ENCODE data around the gene HSD11B1.

HSD11B1 gene

GRCh38 chr1:209667103-209667502, 37.5 kb upstream of the HSD11B1 start:
- no peak overlapping the region for H3K9ac ChIP-seq (ENCODE audit: low read depth, low read length)
- H3K4me1 ChIP-seq (ENCODE audit: insufficient read depth, low read length) = no peaks in the 10 kb centered on the region
- no peaks in the 10 kb centered on the region for H3K9me3 ChIP-seq (ENCODE audit: insufficient read depth, low read length, severe bottlenecking)
- no peak overlapping the region for H3K4me3 ChIP-seq (ENCODE audit: low read depth in 1 of 2, low read length in 2 of 2)
- no peak overlapping the region for H3K4me2 ChIP-seq (ENCODE audit: insufficient read depth, low read length)
- no peaks in the 10 kb centered on the region for H3K79me2 ChIP-seq (ENCODE audit: insufficient read depth, low read length)
- DNase-seq (no peak), ATAC-seq (ENCODE audit: insufficient read depth, low read depth) (no peak)
- no peak overlapping the region for H2AFZ ChIP-seq (ENCODE audit: low read depth, low read length)
- TF ChIP-seq, protein P1, sequence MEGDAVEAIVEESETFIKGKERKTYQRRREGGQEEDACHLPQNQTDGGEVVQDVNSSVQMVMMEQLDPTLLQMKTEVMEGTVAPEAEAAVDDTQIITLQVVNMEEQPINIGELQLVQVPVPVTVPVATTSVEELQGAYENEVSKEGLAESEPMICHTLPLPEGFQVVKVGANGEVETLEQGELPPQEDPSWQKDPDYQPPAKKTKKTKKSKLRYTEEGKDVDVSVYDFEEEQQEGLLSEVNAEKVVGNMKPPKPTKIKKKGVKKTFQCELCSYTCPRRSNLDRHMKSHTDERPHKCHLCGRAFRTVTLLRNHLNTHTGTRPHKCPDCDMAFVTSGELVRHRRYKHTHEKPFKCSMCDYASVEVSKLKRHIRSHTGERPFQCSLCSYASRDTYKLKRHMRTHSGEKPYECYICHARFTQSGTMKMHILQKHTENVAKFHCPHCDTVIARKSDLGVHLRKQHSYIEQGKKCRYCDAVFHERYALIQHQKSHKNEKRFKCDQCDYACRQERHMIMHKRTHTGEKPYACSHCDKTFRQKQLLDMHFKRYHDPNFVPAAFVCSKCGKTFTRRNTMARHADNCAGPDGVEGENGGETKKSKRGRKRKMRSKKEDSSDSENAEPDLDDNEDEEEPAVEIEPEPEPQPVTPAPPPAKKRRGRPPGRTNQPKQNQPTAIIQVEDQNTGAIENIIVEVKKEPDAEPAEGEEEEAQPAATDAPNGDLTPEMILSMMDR (IDR thresholded peaks at IDR 0.05; ENCODE audit: borderline replicate concordance, extremely low read depth, low read length, poor library complexity, severe bottlenecking) = no peak
- no peak for TF ChIP-seq EZH2 (IDR thresholded peaks at IDR 0.05; ENCODE audit: borderline replicate concordance, low read depth, low read length, severe bottlenecking)
- H3K27ac ChIP-seq (ENCODE audit: low read length) = no peak overlapping the region
- no peaks in the 10 kb centered on the region for H4K20me1 ChIP-seq (ENCODE audit: insufficient read depth, low read length)
- H3K27me3 ChIP-seq (ENCODE audit: insufficient read depth, low read length, poor library complexity) = peaks cover 4% of the 10 kb centered on the region
- H3K36me3 ChIP-seq (ENCODE audit: insufficient read depth, low read length) = no peaks in the 10 kb centered on the region

- H3K4me1 ChIP-seq (ENCODE audit: insufficient read depth, low read length) = no peaks in the 10 kb centered on the region
- H2AFZ ChIP-seq (ENCODE audit: low read depth, low read length) = no peak overlapping the region
- no peaks in the 10 kb centered on the region for H3K36me3 ChIP-seq (ENCODE audit: insufficient read depth, low read length)
- no peak overlapping the region for H3K4me2 ChIP-seq (ENCODE audit: insufficient read depth, low read length)
- no peak overlapping the region for H3K27ac ChIP-seq (ENCODE audit: low read length)
- TF ChIP-seq EZH2 (IDR thresholded peaks at IDR 0.05; ENCODE audit: borderline replicate concordance, low read depth, low read length, severe bottlenecking) = no peak
- TF ChIP-seq, protein P1 (IDR thresholded peaks at IDR 0.05; ENCODE audit: borderline replicate concordance, extremely low read depth, low read length, poor library complexity, severe bottlenecking) = no peak
- ATAC-seq (ENCODE audit: insufficient read depth, low read depth) (no peak), DNase-seq (no peak)
- H4K20me1 ChIP-seq (ENCODE audit: insufficient read depth, low read length) = no peaks in the 10 kb centered on the region
- H3K4me3 ChIP-seq (ENCODE audit: low read depth in 1 of 2, low read length in 2 of 2) = no peak overlapping the region
- H3K27me3 ChIP-seq (ENCODE audit: insufficient read depth, low read length, poor library complexity) = no peaks in the 10 kb centered on the region
- H3K9me3 ChIP-seq (ENCODE audit: insufficient read depth, low read length, severe bottlenecking) = no peaks in the 10 kb centered on the region
- no peak overlapping the region for H3K9ac ChIP-seq (ENCODE audit: low read depth, low read length)
- no peaks in the 10 kb centered on the region for H3K79me2 ChIP-seq (ENCODE audit: insufficient read depth, low read length)
Observed at GRCh38 chr1:209667708-209668107, 36.9 kb upstream of the HSD11B1 start.

DNA sequence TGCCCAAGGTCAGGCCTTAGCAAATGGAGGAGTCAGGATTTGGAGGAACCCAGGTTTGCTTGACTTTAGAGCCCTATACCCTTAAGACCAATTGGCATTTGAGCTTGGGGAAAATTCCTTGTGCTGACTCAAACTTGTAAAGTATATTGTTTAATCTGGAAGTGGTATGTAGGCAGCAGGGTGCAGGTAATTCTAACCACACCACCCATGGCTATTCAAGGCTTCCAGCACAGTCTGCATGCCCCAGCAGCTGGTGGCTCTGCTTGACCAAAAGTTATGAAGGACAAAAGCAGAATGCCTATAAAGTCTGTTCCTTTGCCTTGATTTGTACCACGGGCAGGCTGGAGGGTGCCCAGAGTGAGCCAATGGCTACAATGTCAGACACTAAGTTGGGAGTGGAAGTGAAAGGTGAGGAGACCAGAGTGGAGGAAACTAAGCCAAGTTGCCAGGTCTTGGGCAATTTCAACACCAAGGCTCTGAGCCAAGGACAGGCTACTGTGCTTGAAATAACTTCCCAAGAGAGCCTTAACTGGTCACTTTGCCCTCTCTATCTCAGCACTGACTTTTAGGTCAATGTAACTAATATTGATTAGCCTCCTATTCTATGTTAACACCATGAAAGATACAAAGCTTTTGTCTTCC, 34.1 kb upstream of the HSD11B1 start:
- no peak for DNase-seq
- Histone ChIP-seq H3K9ac (ENCODE audit: low read depth, low read length) (no peak overlapping the region), H3K79me2 (ENCODE audit: insufficient read depth, low read length) (no peaks in the 10 kb centered on the region), H3K4me3 (ENCODE audit: low read depth in 1 of 2, low read length in 2 of 2) (no peak overlapping the region), H3K27me3 (ENCODE audit: insufficient read depth, low read length, poor library complexity) (no peaks in the 10 kb centered on the region), H3K36me3 (ENCODE audit: insufficient read depth, low read length) (no peaks in the 10 kb centered on the region), H3K27ac (ENCODE audit: low read length) (no peak overlapping the region), H3K9me3 (ENCODE audit: insufficient read depth, low read length, severe bottlenecking) (no peaks in the 10 kb centered on the region), H3K4me2 (ENCODE audit: insufficient read depth, low read length) (no peak overlapping the region), H4K20me1 (ENCODE audit: insufficient read depth, low read length) (no peaks in the 10 kb centered on the region), H3K4me1 (ENCODE audit: insufficient read depth, low read length) (no peaks in the 10 kb centered on the region), H2AFZ (ENCODE audit: low read depth, low read length) (no peak overlapping the region)
- TF ChIP-seq EZH2 (IDR thresholded peaks at IDR 0.05; ENCODE audit: borderline replicate concordance, low read depth, low read length, severe bottlenecking) = no peak
- TF ChIP-seq, protein P1 (IDR thresholded peaks at IDR 0.05; ENCODE audit: borderline replicate concordance, extremely low read depth, low read length, poor library complexity, severe bottlenecking) = no peak
- no peak for ATAC-seq (ENCODE audit: insufficient read depth, low read depth)

Measured in DND-41 (cell line).